OCI-LY7 (cell line): ENCODE measurements around the gene PRKD1. TPM values are rescaled to one million over a fixed set of nuclear protein-coding genes. Genes with fewer than 3 reads are reported as not detected.

Experiments used
- BruUV-seq: library from RNA; stranded (reverse); fragments of 400-500 nt; replicated peaks from 2 replicates; lab custom pipeline; 2021; lab: Mats Ljungman, UMichigan
- CTCF ChIA-PET: fragments of 300-600 bp; sonication (Branson Sonifier 250); formaldehyde crosslinking; loops from one replicate; lab custom pipeline; 2022; ENCODE audit warnings: antibody characterized with exemption; ENCODE audit not compliant: unreplicated experiment; lab: Charles Lee
- POLR2A ChIA-PET: fragments of 300-600 bp; sonication (Branson Sonifier 250); formaldehyde crosslinking; loops from one replicate; lab custom pipeline; 2022; ENCODE audit warnings: antibody characterized with exemption; lab: Charles Lee
- DNase-seq: peaks from one replicate; pipeline ENCODE4 v3.0.0-alpha.2; 2015; ENCODE audit warnings: low spot score
- H2AFZ ChIP-seq: fragments of 200-600 bp; sonication (generic), shearing (Covaris generic); 2 replicates; pipeline ENCODE4 v1.6.1; 2014; ENCODE audit warnings: mild to moderate bottlenecking, antibody characterized with exemption, low read length, moderate library complexity
- H3K27ac ChIP-seq: fragments of 200-600 bp; sonication (generic); 2 replicates; pipeline ENCODE4 v1.5.1; 2014; ENCODE audit warnings: mixed run types, low read depth, mild to moderate bottlenecking, moderate library complexity, low read length, inconsistent platforms; ENCODE audit not compliant: poor library complexity, severe bottlenecking
- H3K36me3 ChIP-seq: fragments of 200-600 bp; sonication (generic); 2 replicates; pipeline ENCODE4 v1.6.1; 2014; ENCODE audit warnings: mild to moderate bottlenecking, antibody characterized with exemption, low read length, moderate library complexity, mixed read lengths; ENCODE audit not compliant: insufficient read depth
- H3K4me1 ChIP-seq: fragments of 200-600 bp; sonication (generic); 2 replicates; pipeline ENCODE4 v1.5.1; 2014; ENCODE audit warnings: mild to moderate bottlenecking, low read length; ENCODE audit not compliant: insufficient read depth, poor library complexity, severe bottlenecking
- H3K4me2 ChIP-seq: fragments of 200-600 bp; sonication (generic); 2 replicates; pipeline ENCODE4 v1.6.1; 2014; ENCODE audit warnings: mild to moderate bottlenecking, low read length
- H3K4me3 ChIP-seq: fragments of 200-600 bp; sonication (generic); 2 replicates; pipeline ENCODE4 v1.5.1; 2014; ENCODE audit warnings: mild to moderate bottlenecking, low read depth, low read length; ENCODE audit not compliant: poor library complexity, severe bottlenecking
- H3K79me2 ChIP-seq: fragments of 200-600 bp; sonication (generic); 2 replicates; pipeline ENCODE4 v1.6.1; 2016; ENCODE audit warnings: low read depth, mild to moderate bottlenecking, low read length, moderate library complexity, mixed read lengths; ENCODE audit not compliant: insufficient read depth
- H3K9me2 ChIP-seq: fragments of 200-600 bp; sonication (generic); 2 replicates; pipeline ENCODE4 v1.6.1; 2016; ENCODE audit warnings: mild to moderate bottlenecking, low read length, mixed read lengths; ENCODE audit not compliant: insufficient read depth
- H3K9me3 ChIP-seq: fragments of 200-600 bp; sonication (generic); 2 replicates; pipeline ENCODE4 v1.6.1; 2014; ENCODE audit warnings: mild to moderate bottlenecking, mixed run types, low read length, mixed read lengths
- H4K20me1 ChIP-seq: fragments of 200-600 bp; sonication (generic); 2 replicates; pipeline ENCODE4 v1.6.1; 2014; ENCODE audit warnings: mild to moderate bottlenecking, antibody characterized with exemption, low read length, moderate library complexity, mixed read lengths; ENCODE audit not compliant: insufficient read depth
- CTCF ChIP-seq: fragments of 200-600 bp; sonication (generic); conservative IDR thresholded peaks from 2 replicates; pipeline ENCODE4 v1.5.1; 2014; ENCODE audit warnings: mild to moderate bottlenecking, antibody characterized with exemption, low read length, moderate library complexity, mixed read lengths
- EZH2phosphoT487 ChIP-seq: fragments of 200-600 bp; sonication (generic); IDR thresholded peaks from 2 replicates; pipeline ENCODE4 v1.6.1; 2018; ENCODE audit warnings: low read depth, borderline replicate concordance, mild to moderate bottlenecking, mixed run types, antibody characterized with exemption, low read length, moderate library complexity, mixed read lengths
- intact Hi-C: fragments of 100-400 bp; cut with micrococcal nuclease; formaldehyde crosslinking; loops from one replicate; pipeline ENCODE4 v1.10.0; 2022; ENCODE audit not compliant: unreplicated experiment
- total RNA-seq, 2 experiments: library from RNA; depleted of rRNA in 1 of 2; stranded (reverse); fragments of >200 nt in 1 of 2; shearing (Covaris generic) in 1 of 2; gene quantifications; 2 replicates each; pipeline ENCODE4 v1.2.3, GENCODE V29; 2014 to 2022

Gene PRKD1
- total RNA-seq, 2 experiments from 2014 or later, result not detected

GRCh38 chr14:29710015-29710414 lies 217.6 kb downstream of the PRKD1 start:
- Histone ChIP-seq H3K27ac (no peak overlapping the region), H2AFZ (no peak overlapping the region), H3K4me3 (no peak overlapping the region), H3K9me2 (no peaks in the 10 kb centered on the region), H3K36me3 (no peaks in the 10 kb centered on the region), H4K20me1 (no peaks in the 10 kb centered on the region), H3K4me2 (no peak overlapping the region), H3K4me1 (no peaks in the 10 kb centered on the region), H3K79me2 (no peaks in the 10 kb centered on the region), H3K9me3 (no peaks in the 10 kb centered on the region)
- CTCF ChIA-PET, result no interaction called here
- POLR2A ChIA-PET, result interaction anchor here (1.7 kb wide), 1 partner anchor 11 kb away, joined by 3 read pairs; no protein-coding TSS in a partner anchor
- BruUV-seq, result no TSS peak
- DNase-seq, result no peak
- intact Hi-C loops, result no loop called here
- TF ChIP-seq CTCF, result no peak
- TF ChIP-seq EZH2phosphoT487, result no peak

GRCh38 chr14:29709490-29709889 lies 218.2 kb downstream of the PRKD1 start:
- no peak for DNase-seq
- no peak for TF ChIP-seq CTCF
- no peaks in the 10 kb centered on the region for H3K4me1 ChIP-seq
- H3K36me3 ChIP-seq, result no peaks in the 10 kb centered on the region
- H3K4me3 ChIP-seq, result no peak overlapping the region
- no peaks in the 10 kb centered on the region for H4K20me1 ChIP-seq
- intact Hi-C loops, result no loop called here
- no peaks in the 10 kb centered on the region for H3K79me2 ChIP-seq
- H3K9me2 ChIP-seq, result no peaks in the 10 kb centered on the region
- BruUV-seq, result no TSS peak
- H2AFZ ChIP-seq, result no peak overlapping the region
- ChIA-PET POLR2A (interaction anchor here (1.7 kb wide), 1 partner anchor 11 kb away, joined by 3 read pairs; no protein-coding TSS in a partner anchor), CTCF (no interaction called here)
- H3K9me3 ChIP-seq, result 0 out of 2 replicates have a peak, but pooled peaks cover 3% of the 10 kb centered on the region
- no peak overlapping the region for H3K27ac ChIP-seq
- H3K4me2 ChIP-seq, result no peak overlapping the region

- Histone ChIP-seq H4K20me1 (no peaks in the 10 kb centered on the region), H3K9me2 (no peaks in the 10 kb centered on the region), H3K79me2 (no peaks in the 10 kb centered on the region), H3K4me1 (no peaks in the 10 kb centered on the region), H2AFZ (no peak overlapping the region), H3K9me3 (peaks cover 4% of the 10 kb centered on the region; the same call in 1 of the 2 replicates), H3K27ac (no peak overlapping the region), H3K36me3 (no peaks in the 10 kb centered on the region), H3K4me3 (no peak overlapping the region), H3K4me2 (no peak overlapping the region)
- no peak for TF ChIP-seq CTCF
- no peak for TF ChIP-seq EZH2phosphoT487
- BruUV-seq, result no TSS peak
- POLR2A ChIA-PET, result no interaction called here
- intact Hi-C loops, result no loop called here
- CTCF ChIA-PET, result no interaction called here
- DNase-seq, result no peak
Measured at GRCh38 chr14:29706700-29707099, 220.9 kb downstream of the PRKD1 start.
